ENCODE measurements around the gene NLN.

- TF ChIP-seq CTCF (IDR thresholded peaks at IDR 0.05) (no peak), POLR2A (IDR thresholded peaks at IDR 0.05) (no peak)
These were observed 154.5 kb downstream of the NLN start for GRCh38 chr5:65876496-65876895.

All from thyroid gland (tissue), 4 donors.